H9 (cell line): ENCODE data around the gene TBC1D3B. TPM values are rescaled to one million over a fixed set of nuclear protein-coding genes. Genes with fewer than 3 reads are reported as not detected.
"Not testable (repeated sequence)": the region's sequence is repeated elsewhere in the genome, so short reads cannot be mapped to it uniquely, and the experiment has no call there.

ENCODE experiments used
- DNase-seq: peaks from one replicate; pipeline ENCODE4 v3.0.0-alpha.2; 2017
- H2AFZ ChIP-seq: one replicate; pipeline ENCODE4 v1.6.1; 2013; ENCODE audit warnings: mild to moderate bottlenecking, low read length, control low read depth, moderate library complexity
- H2AK5ac ChIP-seq: 2 replicates; pipeline ENCODE4 v1.6.1; 2013; ENCODE audit warnings: low read length, control low read depth, mixed read lengths; ENCODE audit not compliant: insufficient read length
- H2BK120ac ChIP-seq: one replicate; pipeline ENCODE4 v1.6.1; 2013; ENCODE audit warnings: low read depth, mild to moderate bottlenecking, low read length, control low read depth, inconsistent platforms; ENCODE audit not compliant: poor library complexity, severe bottlenecking
- H2BK12ac ChIP-seq: 2 replicates; pipeline ENCODE4 v1.6.1; 2013; ENCODE audit warnings: low read length, control low read depth, mixed read lengths, low read depth; ENCODE audit not compliant: insufficient read length
- H2BK15ac ChIP-seq: 2 replicates; pipeline ENCODE4 v1.6.1; 2013; ENCODE audit warnings: low read depth, low read length, control low read depth
- H2BK20ac ChIP-seq: one replicate; pipeline ENCODE4 v1.6.1; 2013; ENCODE audit warnings: low read depth, mild to moderate bottlenecking, low read length, control low read depth, inconsistent platforms; ENCODE audit not compliant: poor library complexity, severe bottlenecking
- H2BK5ac ChIP-seq: 2 replicates; pipeline ENCODE4 v1.6.1; 2013; ENCODE audit warnings: low read length, control low read depth, mixed read lengths; ENCODE audit not compliant: insufficient read length
- H3K14ac ChIP-seq: 2 replicates; pipeline ENCODE4 v1.6.1; 2013; ENCODE audit warnings: low read length, control low read depth; ENCODE audit not compliant: insufficient read depth
- H3K18ac ChIP-seq: 2 replicates; pipeline ENCODE4 v1.6.1; 2013; ENCODE audit warnings: low read depth, mild to moderate bottlenecking, mixed read lengths, low read length, control low read depth; ENCODE audit not compliant: insufficient read length
- H3K23ac ChIP-seq: 2 replicates; pipeline ENCODE4 v1.6.1; 2013; ENCODE audit warnings: low read length, control low read depth, mixed read lengths, low read depth; ENCODE audit not compliant: insufficient read length
- H3K23me2 ChIP-seq: 2 replicates; pipeline ENCODE4 v1.6.1; 2013; ENCODE audit warnings: low read depth, mild to moderate bottlenecking, mixed read lengths, low read length, control low read depth; ENCODE audit not compliant: insufficient read length, poor library complexity, severe bottlenecking
- H3K27ac ChIP-seq: 2 replicates; pipeline ENCODE4 v1.5.1; 2013; ENCODE audit warnings: low read length, control low read depth, mixed read lengths, low read depth; ENCODE audit not compliant: insufficient read length
- H3K27me3 ChIP-seq: 2 replicates; pipeline ENCODE4 v1.6.1; 2013; ENCODE audit warnings: low read length, control low read depth, inconsistent platforms; ENCODE audit not compliant: insufficient read depth
- H3K4ac ChIP-seq: 2 replicates; pipeline ENCODE4 v1.6.1; 2013; ENCODE audit warnings: low read depth, mild to moderate bottlenecking, control low read depth, inconsistent platforms, low read length, moderate library complexity
- H3K4me1 ChIP-seq: 2 replicates; pipeline ENCODE4 v1.6.1; 2013; ENCODE audit warnings: low read length, control low read depth, inconsistent platforms; ENCODE audit not compliant: insufficient read depth
- H3K4me2 ChIP-seq: 2 replicates; pipeline ENCODE4 v1.6.1; 2013; ENCODE audit warnings: low read length, control low read depth, mixed read lengths; ENCODE audit not compliant: insufficient read length, insufficient read depth
- H3K56ac ChIP-seq: 2 replicates; pipeline ENCODE4 v1.6.1; 2013; ENCODE audit warnings: low read depth, mild to moderate bottlenecking, mixed read lengths, low read length, control low read depth; ENCODE audit not compliant: insufficient read length
- H3K79me1 ChIP-seq: 2 replicates; pipeline ENCODE4 v1.6.1; 2013; ENCODE audit warnings: low read depth, mild to moderate bottlenecking, moderate library complexity, low read length, control low read depth, inconsistent platforms; ENCODE audit not compliant: insufficient read depth, poor library complexity, severe bottlenecking
- H3K79me2 ChIP-seq: 2 replicates; pipeline ENCODE4 v1.6.1; 2013; ENCODE audit warnings: low read length, control low read depth, inconsistent platforms; ENCODE audit not compliant: insufficient read depth
- H3K9ac ChIP-seq: 2 replicates; pipeline ENCODE4 v1.6.1; 2013; ENCODE audit warnings: low read length, control low read depth, mixed read lengths; ENCODE audit not compliant: insufficient read length; ENCODE audit errors: extremely low read depth
- H3K9me3 ChIP-seq: one replicate; pipeline ENCODE4 v1.6.1; 2013; ENCODE audit warnings: low read depth, low read length, inconsistent platforms; ENCODE audit not compliant: control insufficient read depth
- H3T11ph ChIP-seq: one replicate; pipeline ENCODE4 v1.6.1; 2013; ENCODE audit warnings: mild to moderate bottlenecking, low read length, control low read depth, inconsistent platforms
- H4K20me1 ChIP-seq: one replicate; pipeline ENCODE4 v1.6.1; 2013; ENCODE audit not compliant: control insufficient read depth, insufficient read length, insufficient read depth
- H4K5ac ChIP-seq: 2 replicates; pipeline ENCODE4 v1.6.1; 2013; ENCODE audit warnings: low read depth, mild to moderate bottlenecking, mixed read lengths, low read length, control low read depth; ENCODE audit not compliant: insufficient read length
- H4K8ac ChIP-seq: replicated peaks from 2 replicates; pipeline ENCODE4 v1.6.1; 2013; ENCODE audit warnings: low read length, control low read depth, mixed read lengths, low read depth; ENCODE audit not compliant: insufficient read length
- H4K91ac ChIP-seq: 2 replicates; pipeline ENCODE4 v1.6.1; 2013; ENCODE audit warnings: low read depth, mild to moderate bottlenecking, moderate library complexity, mixed read lengths, low read length, control low read depth; ENCODE audit not compliant: insufficient read length
- H3K27ac Mint-ChIP-seq, 3 experiments: 2 replicates in 2 of 3; 3 replicates in 1 of 3; pipeline ENCODE4 v1.8.0; 2020 to 2021; ENCODE audit warnings: mixed read lengths in 3 of 3, mild to moderate bottlenecking in 1 of 3, moderate library complexity in 1 of 3
- H3K27me3 Mint-ChIP-seq: 2 replicates; pipeline ENCODE4 v1.8.0; 2021; ENCODE audit warnings: low read depth, mild to moderate bottlenecking, moderate library complexity, mixed read lengths
- H3K36me3 Mint-ChIP-seq, 3 experiments: 2 replicates in 2 of 3; 3 replicates in 1 of 3; pipeline ENCODE4 v1.8.0; 2020 to 2021; ENCODE audit warnings: low read depth in 3 of 3, mixed read lengths in 3 of 3; ENCODE audit not compliant: insufficient read depth in 1 of 3
- H3K4me1 Mint-ChIP-seq, 2 experiments: 2 replicates each; pipeline ENCODE4 v1.8.0; 2020; ENCODE audit warnings: mixed read lengths in 2 of 2
- H3K4me3 Mint-ChIP-seq, 2 experiments: 2 replicates in 1 of 2; 3 replicates in 1 of 2; pipeline ENCODE4 v1.8.0; 2020 to 2021; ENCODE audit warnings: mild to moderate bottlenecking in 2 of 2, mixed read lengths in 2 of 2, moderate library complexity in 1 of 2
- H3K9me3 Mint-ChIP-seq, 2 experiments: 2 replicates in 1 of 2; 3 replicates in 1 of 2; pipeline ENCODE4 v1.8.0; 2020; ENCODE audit warnings: mild to moderate bottlenecking in 2 of 2, mixed read lengths in 2 of 2, moderate library complexity in 1 of 2
- WGBS: extraction: QIAGEN DNeasy Blood & Tissue Kit; methylation state at CpG from one replicate; pipeline ENCODE4 v1.1.7; 2013; ENCODE audit warnings: missing lambda C conversion rate, low lambda C conversion rate, mixed read lengths; ENCODE audit not compliant: insufficient read length; ENCODE audit errors: extremely low coverage; 5-methylcytosine and 5-hydroxymethylcytosine counted together
- total RNA-seq: library from RNA; stranded (reverse); gene quantifications from 2 replicates; pipeline ENCODE4 v1.2.1, GENCODE V29; 2021

The TBC1D3B gene
- total RNA-seq, 1 experiment from 2014 or later, result 8.8 TPM

- H3K27me3 ChIP-seq, H3K9me3 ChIP-seq, H3K14ac ChIP-seq, H3K4ac ChIP-seq, H3K4me3 Mint-ChIP-seq, H2AFZ ChIP-seq, H4K20me1 ChIP-seq, H3K9ac ChIP-seq, H2BK5ac ChIP-seq, H2BK120ac ChIP-seq, H3K79me1 ChIP-seq, H3K27me3 Mint-ChIP-seq, H3K56ac ChIP-seq, H3K4me1 ChIP-seq, H2AK5ac ChIP-seq, H3K27ac Mint-ChIP-seq, H3K79me2 ChIP-seq, H3K23me2 ChIP-seq, H3K9me3 Mint-ChIP-seq, H3K4me2 ChIP-seq, DNase-seq, H3K36me3 Mint-ChIP-seq, H3T11ph ChIP-seq, H3K18ac ChIP-seq, H2BK15ac ChIP-seq, H3K4me1 Mint-ChIP-seq, H3K27ac ChIP-seq, H3K23ac ChIP-seq, H2BK20ac ChIP-seq, H2BK12ac ChIP-seq, H4K8ac ChIP-seq, H4K91ac ChIP-seq, H4K5ac ChIP-seq: not testable (repeated sequence)
- WGBS, result no CpG with 5 or more reads among the region's 5 CpGs
Measured at GRCh38 chr17:36189993-36190392, 13.6 kb upstream of the TBC1D3B start.
